Thyroid gland (tissue), 4 donors: ENCODE results near the gene FOXN1. TPM values are rescaled to one million over a fixed set of nuclear protein-coding genes. Genes with fewer than 3 reads are reported as not detected.

Source experiments
- DNase-seq, 2 donors: peaks; one replicate each; pipeline ENCODE4 v3.0.0-alpha.2; 2019
- H3K27ac ChIP-seq, 3 donors: fragments of 200-600 bp; sonication (generic); 1 replicate in 2 of 3; 2 replicates in 1 of 3; pipeline ENCODE4 v1.5.1; 2016 to 2019; ENCODE audit warnings: mild to moderate bottlenecking in 1 of 3, moderate library complexity in 1 of 3
- H3K27me3 ChIP-seq: fragments of 200-600 bp; sonication (generic); one replicate; pipeline ENCODE4 v1.5.1; 2019
- H3K36me3 ChIP-seq, 2 donors: fragments of 200-600 bp; sonication (generic); one replicate each; pipeline ENCODE4 v1.5.1; 2016 to 2019
- H3K4me1 ChIP-seq, 2 donors: fragments of 200-600 bp; sonication (generic); one replicate each; pipeline ENCODE4 v1.5.1; 2017 to 2019
- H3K4me3 ChIP-seq, 3 donors: fragments of 200-600 bp; sonication (generic); replicated peaks in 1 of 3; 1 replicate in 2 of 3; 2 replicates in 1 of 3; pipeline ENCODE4 v1.5.1; 2016; ENCODE audit warnings: mild to moderate bottlenecking in 1 of 3
- H3K9me3 ChIP-seq: fragments of 200-600 bp; sonication (generic); one replicate; pipeline ENCODE4 v1.5.1; 2017
- POLR2A ChIP-seq, 2 donors: fragments of 450-650 bp; IDR thresholded peaks; one replicate each; pipeline ENCODE4 v1.6.1; 2017; ENCODE audit warnings: antibody characterized with exemption in 2 of 2, mild to moderate bottlenecking in 2 of 2, moderate library complexity in 1 of 2
- WGBS, 2 donors: methylation state at CpG; one replicate each; pipeline ENCODE4 v1.1.5; 2017; 5-methylcytosine and 5-hydroxymethylcytosine counted together
- intact Hi-C: fragments of 100-400 bp; cut with DNase I; formaldehyde crosslinking; loops from one replicate; pipeline ENCODE4 v1.15.1; 2023
- total RNA-seq, 4 donors: library from RNA; depleted of rRNA; stranded (reverse); fragments of >200 nt; gene quantifications; one replicate each; pipeline ENCODE4 v1.2.3, GENCODE V29; 2016
- TF ChIP-seq, protein P1 (sequence below), 6 experiments: fragments of 200-600 bp in 3 of 6; fragments of 450-650 bp in 3 of 6; sonication (generic) in 3 of 6; IDR thresholded peaks; one replicate each; pipeline ENCODE4 v1.5.1; 2016 to 2019; ENCODE audit warnings: antibody characterized with exemption in 6 of 6, mild to moderate bottlenecking in 2 of 6, inconsistent platforms in 1 of 6, moderate library complexity in 1 of 6

FOXN1 gene
- total RNA-seq, 4 donors from 2014 or later: 0.34 TPM; not detected in 3

- intact Hi-C loops: no loop called here
- no peaks in the 10 kb centered on the region for H3K9me3 ChIP-seq
- no peaks in the 10 kb centered on the region for H3K36me3 ChIP-seq
- TF ChIP-seq POLR2A (IDR thresholded peaks at IDR 0.05): no peak
- TF ChIP-seq, protein P1, sequence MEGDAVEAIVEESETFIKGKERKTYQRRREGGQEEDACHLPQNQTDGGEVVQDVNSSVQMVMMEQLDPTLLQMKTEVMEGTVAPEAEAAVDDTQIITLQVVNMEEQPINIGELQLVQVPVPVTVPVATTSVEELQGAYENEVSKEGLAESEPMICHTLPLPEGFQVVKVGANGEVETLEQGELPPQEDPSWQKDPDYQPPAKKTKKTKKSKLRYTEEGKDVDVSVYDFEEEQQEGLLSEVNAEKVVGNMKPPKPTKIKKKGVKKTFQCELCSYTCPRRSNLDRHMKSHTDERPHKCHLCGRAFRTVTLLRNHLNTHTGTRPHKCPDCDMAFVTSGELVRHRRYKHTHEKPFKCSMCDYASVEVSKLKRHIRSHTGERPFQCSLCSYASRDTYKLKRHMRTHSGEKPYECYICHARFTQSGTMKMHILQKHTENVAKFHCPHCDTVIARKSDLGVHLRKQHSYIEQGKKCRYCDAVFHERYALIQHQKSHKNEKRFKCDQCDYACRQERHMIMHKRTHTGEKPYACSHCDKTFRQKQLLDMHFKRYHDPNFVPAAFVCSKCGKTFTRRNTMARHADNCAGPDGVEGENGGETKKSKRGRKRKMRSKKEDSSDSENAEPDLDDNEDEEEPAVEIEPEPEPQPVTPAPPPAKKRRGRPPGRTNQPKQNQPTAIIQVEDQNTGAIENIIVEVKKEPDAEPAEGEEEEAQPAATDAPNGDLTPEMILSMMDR (IDR thresholded peaks at IDR 0.05): no peak
- no peak overlapping the region for H3K4me3 ChIP-seq
- peaks cover 7 to 16% of the 10 kb centered on the region in 2 donors for H3K4me1 ChIP-seq
- H3K27ac ChIP-seq: no peak overlapping the region
- no peak for DNase-seq
- 72 to 89% methylated on average over 3 of the region's 3 CpGs for WGBS, 2 donors
- no peaks in the 10 kb centered on the region for H3K27me3 ChIP-seq
Observed at GRCh38 chr17:28501421-28502284, 4.5 kb upstream of the FOXN1 start.

DNA sequence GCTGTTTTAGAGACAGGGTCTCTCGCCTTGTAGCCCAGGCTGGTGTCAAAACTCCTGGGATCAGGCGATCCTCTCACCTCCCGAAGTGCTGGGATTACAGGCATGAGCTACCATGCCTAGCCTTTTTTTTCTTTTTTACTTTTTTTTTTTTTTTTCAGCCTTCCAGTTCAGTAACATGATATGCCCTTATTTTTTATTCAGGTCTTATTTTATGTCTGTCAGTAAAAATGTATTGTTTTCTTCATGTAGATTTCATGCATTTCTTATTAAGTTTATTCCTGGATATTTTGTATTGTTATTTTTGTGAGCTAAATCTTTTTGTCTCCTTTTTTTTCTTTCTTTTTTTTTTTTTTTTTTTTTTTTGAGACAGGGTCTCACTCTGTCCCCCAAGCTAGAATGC, 2.7 kb upstream of the FOXN1 start:
- Histone ChIP-seq H3K9me3 (no peaks in the 10 kb centered on the region), H3K36me3 (no peaks in the 10 kb centered on the region), H3K4me1 (peaks cover 4 to 17% of the 10 kb centered on the region in 2 donors), H3K27me3 (no peaks in the 10 kb centered on the region), H3K27ac (no peak overlapping the region), H3K4me3 (no peak overlapping the region)
- intact Hi-C loops: no loop called here
- DNase-seq: no peak
- WGBS, 2 donors: 43 to 46% methylated on average over 3 of the region's 3 CpGs
- TF ChIP-seq, protein P1 (IDR thresholded peaks at IDR 0.05): no peak
- TF ChIP-seq POLR2A (IDR thresholded peaks at IDR 0.05): no peak

DNA sequence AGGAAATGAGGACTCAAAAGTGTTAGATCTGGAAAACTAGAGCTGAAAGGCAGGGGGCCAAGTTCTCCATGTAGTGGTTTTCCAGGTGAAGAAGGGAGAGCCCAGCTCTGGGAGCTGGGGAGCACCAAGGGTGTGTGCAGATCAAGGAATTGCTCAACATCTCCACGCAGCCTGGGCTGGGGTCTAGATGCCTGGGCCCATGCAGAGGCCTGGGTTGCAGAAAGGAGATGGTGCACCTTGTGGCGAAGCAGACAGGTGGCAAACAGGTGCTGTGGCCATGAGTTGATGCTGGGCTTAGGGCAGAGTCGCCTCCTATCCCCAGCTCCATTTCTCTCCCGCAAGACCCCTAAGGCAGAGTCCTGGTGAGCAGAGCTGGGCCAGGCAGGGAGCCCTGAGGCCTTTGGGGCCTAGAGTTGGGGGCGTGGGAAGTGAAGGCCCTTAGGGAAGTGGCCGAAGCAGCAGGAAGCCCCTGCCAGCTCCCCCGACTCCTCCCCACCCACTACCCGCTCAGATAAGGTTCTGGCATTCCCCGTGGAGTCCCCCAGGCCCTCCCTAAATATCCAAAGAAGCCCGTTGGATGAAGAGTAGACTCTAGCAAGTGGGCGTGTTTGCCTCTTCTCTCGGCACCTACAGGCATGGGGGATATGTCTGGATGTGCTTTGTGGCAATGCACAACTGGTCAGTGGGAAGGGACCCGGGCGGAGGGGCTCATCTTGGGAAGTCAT, 777 bp downstream of the FOXN1 start:
- Histone ChIP-seq H3K27me3 (no peaks in the 10 kb centered on the region), H3K27ac (no peak overlapping the region), H3K36me3 (no peaks in the 10 kb centered on the region), H3K9me3 (no peaks in the 10 kb centered on the region), H3K4me1 (peaks cover 0 to 17% of the 10 kb centered on the region in 2 donors), H3K4me3 (no peak overlapping the region)
- WGBS, 2 donors: 73 to 94% methylated on average over 11 to 14 of the region's 14 CpGs
- TF ChIP-seq, protein P1 (IDR thresholded peaks at IDR 0.05): no peak
- TF ChIP-seq POLR2A (IDR thresholded peaks at IDR 0.05): no peak
- intact Hi-C loops: no loop called here
- no peak for DNase-seq

- 73 to 77% methylated on average over 7 to 10 of the region's 24 CpGs for WGBS, 2 donors
- no peak for DNase-seq
- TF ChIP-seq, protein P1 (IDR thresholded peaks at IDR 0.05): no peak
- TF ChIP-seq POLR2A (IDR thresholded peaks at IDR 0.05): no peak
- Histone ChIP-seq H3K27me3 (no peaks in the 10 kb centered on the region), H3K9me3 (no peaks in the 10 kb centered on the region), H3K36me3 (no peaks in the 10 kb centered on the region), H3K4me3 (no peak overlapping the region), H3K4me1 (peaks cover 0 to 17% of the 10 kb centered on the region in 2 donors), H3K27ac (no peak overlapping the region)
- intact Hi-C loops: no loop called here
Observed at GRCh38 chr17:28507567-28508203, 1.5 kb downstream of the FOXN1 start.
